ENCODE measurements around the gene USP21. TPM values are rescaled to one million over a fixed set of nuclear protein-coding genes. Genes with fewer than 3 reads are reported as not detected.

Gene USP21
- total RNA-seq, 4 donors from 2014 or later, result 12.9 to 53.1 (median 20.6) TPM

DNA sequence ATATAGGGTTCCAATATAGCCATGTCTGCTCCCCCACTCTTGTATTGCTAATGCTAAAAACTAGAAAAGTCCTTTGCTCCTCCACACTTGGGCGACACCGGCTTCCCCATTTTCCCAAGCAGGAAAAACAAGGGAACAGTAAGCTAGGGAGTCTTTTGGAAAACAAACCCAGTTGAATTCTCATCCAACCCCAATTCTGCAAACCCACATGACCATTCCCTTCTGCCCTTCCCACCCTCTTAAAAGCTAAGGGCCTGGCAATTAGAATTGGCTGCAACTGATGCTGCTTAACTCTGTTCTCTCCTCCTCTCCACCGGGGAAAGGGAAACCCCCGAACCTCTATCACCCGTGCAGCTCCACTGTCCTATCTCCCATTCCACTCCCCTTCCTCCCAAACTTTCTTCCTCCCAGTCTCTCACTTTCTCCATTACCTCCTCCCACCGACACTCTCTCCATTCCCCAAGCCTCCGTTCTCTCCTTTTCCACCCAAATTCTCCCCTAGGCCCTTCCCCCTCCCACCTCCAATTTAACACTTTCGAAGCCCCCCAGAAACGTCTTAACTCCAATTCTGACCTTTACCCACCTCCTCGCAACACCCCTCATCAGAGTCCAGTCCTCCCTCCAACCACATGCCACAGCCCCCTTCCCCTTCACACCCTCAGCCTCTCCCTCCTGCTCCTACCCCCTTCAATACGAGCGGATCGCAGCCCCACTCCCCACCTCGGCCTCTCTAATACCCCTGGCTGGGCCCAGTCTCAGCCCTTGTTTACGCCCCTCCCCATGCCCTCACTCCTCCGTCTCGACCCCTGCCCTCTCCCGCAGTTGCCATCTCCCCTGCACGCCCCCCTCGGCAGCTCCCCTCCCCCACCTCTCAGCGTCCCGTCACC, 27.5 kb upstream of the USP21 start:
- Histone ChIP-seq H3K4me1 (peaks cover 0 to 66% (median 30%) of the 10 kb centered on the region in 4 donors), H3K36me3 (peaks cover 0 to 31% (median 13%) of the 10 kb centered on the region in 3 donors), H3K27ac (peak overlapping the region; percentile 81 to 98 (median 95)), H3K4me3 (peak overlapping the region; percentile 54 to 82 (median 75)), H3K9me3 (no peaks in the 10 kb centered on the region), H3K27me3 (no peaks in the 10 kb centered on the region)
- DNase-seq (ENCODE audit: low spot score in 2 of 2), result peak in 1 of 2 donors; percentile 41
- WGBS, 2 donors, result 2% methylated on average over 22 of the region's 22 CpGs
- TF ChIP-seq, protein P1, sequence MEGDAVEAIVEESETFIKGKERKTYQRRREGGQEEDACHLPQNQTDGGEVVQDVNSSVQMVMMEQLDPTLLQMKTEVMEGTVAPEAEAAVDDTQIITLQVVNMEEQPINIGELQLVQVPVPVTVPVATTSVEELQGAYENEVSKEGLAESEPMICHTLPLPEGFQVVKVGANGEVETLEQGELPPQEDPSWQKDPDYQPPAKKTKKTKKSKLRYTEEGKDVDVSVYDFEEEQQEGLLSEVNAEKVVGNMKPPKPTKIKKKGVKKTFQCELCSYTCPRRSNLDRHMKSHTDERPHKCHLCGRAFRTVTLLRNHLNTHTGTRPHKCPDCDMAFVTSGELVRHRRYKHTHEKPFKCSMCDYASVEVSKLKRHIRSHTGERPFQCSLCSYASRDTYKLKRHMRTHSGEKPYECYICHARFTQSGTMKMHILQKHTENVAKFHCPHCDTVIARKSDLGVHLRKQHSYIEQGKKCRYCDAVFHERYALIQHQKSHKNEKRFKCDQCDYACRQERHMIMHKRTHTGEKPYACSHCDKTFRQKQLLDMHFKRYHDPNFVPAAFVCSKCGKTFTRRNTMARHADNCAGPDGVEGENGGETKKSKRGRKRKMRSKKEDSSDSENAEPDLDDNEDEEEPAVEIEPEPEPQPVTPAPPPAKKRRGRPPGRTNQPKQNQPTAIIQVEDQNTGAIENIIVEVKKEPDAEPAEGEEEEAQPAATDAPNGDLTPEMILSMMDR (IDR thresholded peaks at IDR 0.05), result no peak
- TF ChIP-seq EP300 (IDR thresholded peaks at IDR 0.05) (peak in 1 of 2 donors; percentile 22), POLR2A (IDR thresholded peaks at IDR 0.05) (no peak)

GRCh38 chr1:161132410-161133219, 26.7 kb upstream of the USP21 start, which contains the start of gene DEDD:
Gene DEDD (minus strand): TSS chr1:161132667. CDS start chr1:161124462, 8,205 bp downstream.
- peak; percentile 90 to 92 for DNase-seq (ENCODE audit: low spot score in 2 of 2)
- TF ChIP-seq POLR2A (IDR thresholded peaks at IDR 0.05) (peak; percentile 51 to 52), EP300 (IDR thresholded peaks at IDR 0.05) (peak; percentile 27 to 86)
- TF ChIP-seq, protein P1 (IDR thresholded peaks at IDR 0.05), result peak in 2 of 5 experiments; percentile 21 to 27
- peak within 1 kb of the TSS; percentile 54 to 82 (median 75) for H3K4me3 ChIP-seq
- H3K9me3 ChIP-seq, result no peaks in the 10 kb centered on the region
- H3K27me3 ChIP-seq, result no peaks in the 10 kb centered on the region
- WGBS, 2 donors, result 0 to 1% methylated on average over 49 to 58 of the region's 68 CpGs
- H3K36me3 ChIP-seq, result peaks cover 0 to 23% (median 13%) of the 10 kb centered on the region in 3 donors
- H3K27ac ChIP-seq, result peak within 1 kb of the TSS; percentile 81 to 98 (median 95)
- H3K4me1 ChIP-seq, result peaks cover 0 to 61% (median 26%) of the 10 kb centered on the region in 4 donors

DNA sequence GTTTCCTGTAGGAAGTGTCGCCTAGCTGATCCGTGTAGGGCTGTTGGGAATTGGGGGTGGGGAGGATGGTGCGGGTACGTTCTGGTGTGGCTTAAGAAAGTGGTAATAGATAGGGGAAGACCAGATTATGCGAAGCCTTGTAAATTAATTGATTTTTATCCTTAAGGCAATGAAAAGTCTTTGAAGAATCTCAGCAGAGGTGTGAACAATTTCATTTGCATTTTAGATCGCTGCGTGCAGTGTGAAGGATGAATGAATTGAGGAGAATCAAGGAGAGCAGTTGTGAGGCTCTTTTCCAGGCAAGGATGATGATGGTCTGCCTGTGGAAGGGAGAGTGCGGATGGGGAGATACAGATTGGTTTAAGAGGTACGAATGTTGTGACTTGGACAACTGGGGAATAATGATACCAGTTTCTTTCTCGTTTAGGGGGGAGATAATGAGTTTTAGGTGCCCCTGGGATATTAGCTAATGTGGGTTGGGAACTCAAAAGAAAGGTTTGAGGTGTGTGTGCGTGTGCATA, 26.0 kb upstream of the USP21 start:
- DNase-seq (ENCODE audit: low spot score in 2 of 2), result no peak
- Histone ChIP-seq H3K27ac (peak overlapping the region; percentile 81 to 98 (median 95)), H3K4me1 (peaks cover 0 to 61% (median 23%) of the 10 kb centered on the region in 4 donors), H3K9me3 (no peaks in the 10 kb centered on the region), H3K36me3 (peaks cover 0 to 16% (median 10%) of the 10 kb centered on the region in 3 donors), H3K27me3 (no peaks in the 10 kb centered on the region), H3K4me3 (peak overlapping the region; percentile 54 to 82 (median 75))
- 3 to 6% methylated on average over 11 of the region's 11 CpGs for WGBS, 2 donors
- TF ChIP-seq POLR2A (IDR thresholded peaks at IDR 0.05), result no peak
- no peak for TF ChIP-seq EP300 (IDR thresholded peaks at IDR 0.05)
- TF ChIP-seq, protein P1 (IDR thresholded peaks at IDR 0.05), result no peak

- Histone ChIP-seq H3K27ac (no peak overlapping the region), H3K9me3 (no peaks in the 10 kb centered on the region), H3K36me3 (no peaks in the 10 kb centered on the region), H3K27me3 (no peaks in the 10 kb centered on the region), H3K4me1 (peaks cover 0 to 26% (median 9%) of the 10 kb centered on the region in 4 donors), H3K4me3 (no peak overlapping the region)
- TF ChIP-seq EP300 (IDR thresholded peaks at IDR 0.05), result no peak
- no peak for TF ChIP-seq POLR2A (IDR thresholded peaks at IDR 0.05)
- TF ChIP-seq, protein P1 (IDR thresholded peaks at IDR 0.05), result no peak
- DNase-seq (ENCODE audit: low spot score in 2 of 2), result no peak
- WGBS, 2 donors, result 81 to 82% methylated on average over 3 of the region's 3 CpGs
Observed at GRCh38 chr1:161137881-161138280, 21.4 kb upstream of the USP21 start.
